HG03280 (cell line): ENCODE data around the gene TXNIP.
"Not testable (repeated sequence)": the region's sequence is repeated elsewhere in the genome, so short reads cannot be mapped to it uniquely, and the experiment has no call there.

ENCODE experiments used
- ATAC-seq: cut with Tn5 transposase; IDR thresholded peaks from one replicate; pipeline ENCODE4 v1.9.1; 2021; ENCODE audit warnings: mild to moderate bottlenecking, moderate library complexity; ENCODE audit not compliant: unreplicated experiment

TXNIP gene, protein sequence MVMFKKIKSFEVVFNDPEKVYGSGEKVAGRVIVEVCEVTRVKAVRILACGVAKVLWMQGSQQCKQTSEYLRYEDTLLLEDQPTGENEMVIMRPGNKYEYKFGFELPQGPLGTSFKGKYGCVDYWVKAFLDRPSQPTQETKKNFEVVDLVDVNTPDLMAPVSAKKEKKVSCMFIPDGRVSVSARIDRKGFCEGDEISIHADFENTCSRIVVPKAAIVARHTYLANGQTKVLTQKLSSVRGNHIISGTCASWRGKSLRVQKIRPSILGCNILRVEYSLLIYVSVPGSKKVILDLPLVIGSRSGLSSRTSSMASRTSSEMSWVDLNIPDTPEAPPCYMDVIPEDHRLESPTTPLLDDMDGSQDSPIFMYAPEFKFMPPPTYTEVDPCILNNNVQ

GRCh38 chr1:145996433-145997015, at the start of gene TXNIP:
TXNIP (minus strand) TSS chr1:145996579; CDS start chr1:145996266, 313 bp downstream.
- ATAC-seq = peak; percentile 94

DNA sequence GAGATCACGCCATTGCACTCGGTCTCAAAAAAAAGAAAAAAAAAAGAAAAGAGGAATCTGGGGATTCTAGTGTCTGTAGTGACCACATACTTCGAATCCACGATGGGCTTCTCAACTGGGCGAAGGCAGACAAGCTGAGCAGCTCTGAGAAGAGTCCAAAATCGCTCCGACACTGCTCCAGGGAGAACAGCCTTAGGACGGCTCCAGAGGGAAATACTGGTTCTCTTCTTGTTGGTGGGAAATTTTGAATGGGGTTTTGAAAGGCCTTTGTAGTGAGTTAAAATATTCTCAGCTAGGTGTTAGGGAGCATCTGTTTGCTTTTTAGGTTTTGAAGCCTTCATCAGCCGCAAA, 43.4 kb upstream of the TXNIP start:
- no peak for ATAC-seq

- peak; percentile 33 for ATAC-seq
Measured at GRCh38 chr1:146036965-146037646, 40.7 kb upstream of the TXNIP start.

DNA sequence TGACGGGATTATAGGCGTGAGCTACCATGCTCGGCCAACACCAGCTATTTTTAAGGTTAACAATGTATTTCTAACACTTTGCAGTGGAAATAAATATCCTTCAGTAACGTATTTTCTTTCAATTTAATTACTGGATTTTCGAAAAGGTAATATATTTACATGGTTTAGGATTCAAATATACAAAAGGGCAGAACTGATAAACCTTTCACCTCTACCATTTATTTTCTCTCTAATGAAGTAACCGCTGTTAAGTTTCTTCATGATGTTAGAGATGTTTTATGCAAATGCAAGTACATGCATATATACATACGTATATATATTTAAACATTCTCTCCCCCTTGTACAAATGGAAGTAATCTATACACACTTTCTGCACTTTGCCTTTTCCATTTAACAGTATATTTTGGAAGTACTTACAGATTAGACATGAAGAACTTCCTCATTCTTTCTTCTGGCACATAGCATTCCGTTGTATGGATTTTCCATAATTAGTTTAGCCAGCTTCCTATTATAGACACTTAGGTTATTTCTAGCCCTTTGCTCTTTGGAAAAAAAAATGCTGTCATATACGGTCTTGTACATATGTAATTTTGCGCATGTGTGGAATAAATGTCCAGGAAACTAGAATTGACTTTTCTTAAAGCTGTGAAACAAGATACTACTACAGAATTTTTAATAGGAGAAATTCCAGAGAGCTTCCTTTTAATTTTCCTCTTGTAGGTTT, 40.0 kb upstream of the TXNIP start:
- ATAC-seq = no peak

DNA sequence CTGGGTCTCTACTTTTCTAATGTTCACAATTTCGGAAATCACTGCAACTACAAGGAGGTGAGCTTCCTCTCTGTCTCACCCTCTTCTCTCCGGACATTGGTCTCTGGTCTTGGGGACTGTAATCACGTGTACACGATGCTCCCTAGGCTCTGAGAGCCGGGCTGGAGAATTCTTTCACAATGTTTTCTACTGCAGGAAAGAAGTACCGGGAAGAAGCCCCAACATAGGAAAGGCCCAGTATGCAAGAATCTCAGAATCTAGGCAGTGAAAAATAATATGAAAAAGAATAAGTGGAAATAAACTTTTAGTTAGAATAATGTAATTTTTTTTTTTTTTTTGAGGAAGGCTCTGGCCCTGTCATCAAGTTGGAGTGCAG, 38.7 kb upstream of the TXNIP start:
- ATAC-seq = no peak

DNA sequence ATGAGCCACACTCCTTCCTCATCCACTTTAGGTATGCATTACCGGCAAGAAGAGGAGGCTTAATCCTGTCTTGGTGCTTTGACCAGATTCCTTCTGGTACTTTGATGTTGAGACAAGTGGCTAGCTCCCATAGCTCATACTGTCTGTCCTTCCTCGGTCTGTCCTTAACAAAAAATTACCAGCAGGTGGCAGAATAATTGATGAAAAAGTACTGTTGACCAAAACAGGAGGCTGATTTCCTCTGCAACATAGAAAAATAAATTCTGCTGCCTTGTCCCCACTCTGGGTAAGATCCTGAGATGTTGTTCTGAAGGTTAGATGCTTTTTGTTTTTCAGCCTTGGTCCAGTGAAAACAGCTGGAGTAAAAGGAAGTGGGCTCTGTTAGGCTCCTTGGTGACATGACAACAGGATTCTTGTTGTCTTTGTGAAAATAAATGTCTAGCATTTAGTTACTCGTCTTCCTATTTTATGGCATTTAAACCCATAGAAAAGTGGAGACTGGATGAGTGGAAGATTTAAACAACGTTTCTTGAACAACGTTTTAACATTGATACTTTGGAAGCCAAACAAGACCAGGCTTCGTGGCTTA, 36.3 kb upstream of the TXNIP start:
- ATAC-seq = no peak

GRCh38 chr1:146031476-146031875, 35.1 kb upstream of the TXNIP start:
- ATAC-seq = no peak

DNA sequence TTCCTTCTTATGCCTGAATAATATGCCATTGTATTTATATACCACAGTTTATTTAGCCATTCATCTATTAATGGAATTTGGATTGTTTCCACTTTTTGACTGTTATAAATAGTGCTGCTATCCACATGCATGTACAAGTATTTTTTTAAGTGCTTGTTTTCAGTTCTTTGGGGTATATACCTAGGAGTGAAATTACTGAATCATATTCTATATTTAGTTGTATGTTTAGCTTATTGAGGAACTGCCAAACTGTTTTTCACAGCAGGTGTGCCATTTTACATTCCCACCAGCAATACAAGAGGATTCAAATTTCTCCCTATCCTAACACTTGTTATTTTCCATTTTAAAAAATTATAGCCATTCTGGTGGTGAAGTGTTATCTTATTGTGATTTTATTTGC, 32.7 kb upstream of the TXNIP start:
- ATAC-seq = no peak

DNA sequence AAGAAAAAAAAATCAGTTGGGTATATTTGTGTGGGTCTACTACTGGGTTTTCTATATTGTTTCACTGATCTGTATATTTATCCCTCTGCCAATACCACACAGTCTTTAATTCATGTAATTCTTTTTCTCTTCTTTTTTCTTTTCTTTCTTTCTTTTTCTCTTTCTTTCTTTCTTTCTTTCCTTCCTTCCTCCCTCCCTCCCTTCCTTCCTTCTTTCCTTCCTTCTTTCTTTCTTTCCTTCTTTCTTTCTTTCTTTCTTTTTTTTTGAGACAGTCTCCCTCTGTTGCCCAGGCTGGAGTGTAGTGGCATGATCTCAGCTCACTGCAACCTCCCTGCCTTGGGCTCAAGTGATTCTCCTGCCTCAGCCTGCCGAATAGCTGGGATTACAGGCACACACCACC, 30.3 kb upstream of the TXNIP start:
- not testable (repeated sequence) for ATAC-seq

- ATAC-seq = not testable (repeated sequence)
Measured at GRCh38 chr1:146025787-146026495, 29.6 kb upstream of the TXNIP start.

DNA sequence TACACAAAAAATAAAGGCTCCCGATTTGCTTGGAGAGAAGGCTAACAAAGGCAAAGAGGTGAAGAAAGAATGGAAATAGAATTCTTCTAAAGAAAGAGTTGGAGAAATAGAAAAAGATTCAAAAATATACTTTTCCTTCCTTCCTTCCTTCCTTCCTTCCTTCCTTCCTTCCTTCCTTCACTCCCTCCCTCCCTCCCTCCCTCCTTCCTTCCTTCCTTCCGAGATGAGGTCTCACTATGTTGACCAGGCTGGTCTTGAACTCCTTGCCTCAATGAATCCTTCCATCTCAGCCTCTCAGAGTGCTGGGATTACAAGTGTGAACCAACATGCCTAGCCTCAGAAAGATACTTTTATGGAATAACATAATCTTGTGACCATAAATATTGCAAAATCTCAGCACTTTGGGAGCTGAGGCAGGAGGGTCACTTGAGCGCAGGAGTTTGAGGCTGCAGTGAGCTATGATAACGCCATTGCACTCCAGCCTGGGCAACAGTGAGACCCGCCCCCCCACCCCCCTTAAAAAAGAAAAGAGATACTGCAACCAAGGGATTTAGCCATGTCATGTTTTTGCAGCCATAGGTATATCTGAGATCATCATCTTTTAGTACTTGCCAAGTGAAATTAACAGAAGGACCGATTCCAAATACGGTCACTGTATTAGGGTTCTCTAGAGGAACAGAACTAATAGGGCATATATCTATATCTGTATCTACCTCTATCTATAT, 26.2 kb upstream of the TXNIP start:
- ATAC-seq = no peak

DNA sequence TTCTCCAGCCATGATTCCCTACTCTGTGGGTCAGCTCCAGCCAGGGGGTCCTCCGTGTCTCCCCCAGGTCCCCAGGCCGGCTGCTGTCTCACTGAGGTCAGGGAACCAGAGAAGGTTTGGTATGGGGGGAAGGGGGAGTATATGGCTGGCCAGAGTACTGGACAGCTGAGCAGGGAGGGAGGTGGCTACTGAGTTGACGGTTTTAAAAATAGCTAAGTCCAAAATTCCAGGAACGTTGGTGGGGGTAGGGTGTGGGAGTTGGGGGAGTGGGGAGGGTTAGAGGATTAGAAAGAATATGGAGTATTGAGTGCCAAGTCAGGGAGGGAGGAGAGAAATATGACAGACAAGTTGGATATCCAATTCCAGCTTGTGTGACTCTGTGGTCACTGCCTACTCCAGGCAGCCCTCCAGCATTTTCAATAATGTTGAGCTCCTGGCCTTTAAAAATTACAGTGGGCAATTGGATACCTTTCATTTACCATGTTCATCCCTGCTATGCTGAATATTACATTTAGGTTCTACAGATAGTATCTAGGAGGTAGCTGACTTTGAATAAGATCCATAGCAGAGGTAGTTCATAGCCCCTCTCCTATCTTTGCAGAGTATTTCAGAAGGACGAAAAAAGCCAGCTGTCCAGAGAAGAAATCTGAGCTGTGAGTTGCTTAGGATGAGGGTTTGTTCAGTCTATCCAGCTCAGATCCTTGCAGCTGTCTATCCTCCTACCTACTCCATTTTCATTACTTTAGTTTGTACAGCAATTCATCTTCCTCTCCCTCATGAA, 25.4 kb upstream of the TXNIP start, which contains the start of gene HJV:
TSS of gene HJV (minus strand) at position 114 of the 781 bp plus-strand sequence. CDS start 1,504 bp downstream, outside the sequence.
- ATAC-seq = no peak

GRCh38 chr1:146021050-146021445, 24.7 kb upstream of the TXNIP start:
- ATAC-seq = no peak

GRCh38 chr1:146020058-146021049, 24.0 kb upstream of the TXNIP start:
- ATAC-seq = no peak

DNA sequence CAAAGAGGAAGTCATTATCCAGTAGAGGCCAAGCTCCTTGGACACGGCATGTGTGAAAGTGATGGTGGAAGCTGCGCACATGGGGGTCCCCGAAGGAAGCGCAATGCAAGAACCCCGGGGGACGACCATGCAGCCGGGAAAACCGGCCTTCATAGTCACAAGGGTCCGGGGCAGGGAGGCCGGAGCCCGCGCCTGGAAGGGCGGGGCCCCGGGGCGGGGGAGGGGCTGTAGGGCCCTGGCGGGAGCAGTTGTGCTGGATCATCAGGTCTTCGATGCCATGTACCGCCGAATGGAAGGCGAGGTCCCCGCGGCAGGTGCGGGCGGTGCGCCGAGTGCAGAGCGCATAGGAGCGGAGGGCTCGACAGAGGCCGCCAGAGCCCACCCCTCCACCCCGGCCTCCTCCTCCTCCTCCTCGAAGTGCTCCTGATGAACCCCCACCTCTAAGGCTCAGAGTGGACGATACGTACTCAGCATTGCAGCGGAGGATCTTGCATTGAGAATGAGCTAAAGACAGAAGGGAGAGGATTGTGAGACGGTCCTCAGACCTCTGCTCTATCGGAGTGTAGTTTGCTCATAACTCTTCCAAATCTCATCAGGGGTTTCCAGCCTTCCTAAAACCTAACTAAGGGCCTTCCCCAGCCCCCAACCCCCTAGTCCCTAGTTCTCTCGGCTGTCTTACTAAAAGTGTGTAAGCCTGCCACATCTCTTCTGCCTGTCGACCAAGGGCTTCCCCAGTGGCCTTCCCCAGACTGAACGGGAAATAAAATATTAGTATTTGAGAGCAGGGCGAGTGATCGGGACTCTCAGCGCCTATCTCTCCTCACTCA, 23.1 kb upstream of the TXNIP start:
- no peak for ATAC-seq

DNA sequence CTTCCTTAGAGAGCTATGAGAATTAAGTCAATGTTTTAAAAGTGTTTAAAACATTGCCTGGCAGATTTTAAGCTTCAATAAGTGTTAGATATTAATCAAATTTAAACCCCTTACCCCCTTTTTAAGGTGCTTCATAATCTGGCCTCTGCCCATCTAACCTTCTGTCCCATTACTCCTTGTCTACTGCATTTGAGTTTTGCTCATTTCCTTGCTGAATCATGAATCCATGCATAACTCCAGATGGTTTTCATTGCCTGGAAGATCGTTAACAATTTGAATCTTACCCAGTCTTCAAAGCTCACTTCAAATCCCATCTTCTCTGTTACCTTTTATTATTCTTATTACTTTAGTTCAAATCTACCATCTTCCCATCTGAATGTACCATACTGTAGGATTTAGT, 20.5 kb upstream of the TXNIP start:
- no peak for ATAC-seq

DNA sequence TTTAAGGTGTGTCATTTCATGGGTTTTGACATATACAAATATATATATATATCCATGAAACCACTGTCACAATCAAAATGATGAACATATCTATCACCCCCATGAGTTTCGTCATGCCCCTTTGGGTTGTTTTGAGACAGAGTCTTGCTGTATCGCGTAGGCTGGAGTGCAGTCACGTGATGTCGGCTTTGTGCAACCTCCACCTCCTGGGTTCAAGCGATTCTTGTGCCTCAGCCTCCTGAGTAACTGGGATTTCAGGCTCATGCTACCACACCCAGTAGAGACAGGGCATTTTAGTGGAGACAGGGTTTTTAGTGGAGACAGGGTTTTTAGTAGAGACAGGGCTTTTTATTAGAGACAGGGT, 17.2 kb upstream of the TXNIP start:
- no peak for ATAC-seq
